Right cardiac atrium (tissue), 5 donors: ENCODE results near the gene RPL18A. TPM values are rescaled to one million over a fixed set of nuclear protein-coding genes. Genes with fewer than 3 reads are reported as not detected.

Source experiments
- ATAC-seq, 2 donors: fragments of 200-7000 bp; cut with Tn5 transposase; one replicate each; pipeline versions ENCODE4 v1.8.0 to v1.9.1; 2020; ENCODE audit warnings: moderate library complexity in 2 of 2, mild to moderate bottlenecking in 1 of 2
- DNase-seq, 3 donors: peaks; one replicate each; pipeline ENCODE4 v3.0.0-alpha.2; 2020
- H3K27ac ChIP-seq: one replicate; pipeline ENCODE4 v1.5.1; 2013; ENCODE audit warnings: mild to moderate bottlenecking, low read length, control low read depth, moderate library complexity
- H3K27me3 ChIP-seq: one replicate; pipeline ENCODE4 v1.6.1; 2013; ENCODE audit not compliant: control insufficient read depth, insufficient read depth
- H3K4me1 ChIP-seq: one replicate; pipeline ENCODE4 v1.6.1; 2013; ENCODE audit warnings: low read length; ENCODE audit not compliant: control insufficient read depth, insufficient read depth
- H3K4me3 ChIP-seq: one replicate; pipeline ENCODE4 v1.5.1; 2013; ENCODE audit warnings: low read length, control low read depth
- H3K9me3 ChIP-seq: one replicate; pipeline ENCODE4 v1.6.1; 2013; ENCODE audit warnings: low read length; ENCODE audit not compliant: control insufficient read depth
- WGBS: extraction: QIAGEN DNeasy Blood & Tissue Kit; methylation state at CpG from one replicate; pipeline ENCODE4 v1.1.7; 2013; 5-methylcytosine and 5-hydroxymethylcytosine counted together
- intact Hi-C, 4 donors: fragments of 100-400 bp; cut with DNase I; formaldehyde crosslinking; loops; one replicate each; pipeline versions ENCODE4 v1.11.0 to v1.14.0; 2022 to 2023
- polyA plus RNA-seq: library from polyadenylated mRNA; stranded (reverse); fragments of 200-250 nt; gene quantifications from one replicate; pipeline ENCODE4 v1.2.3, GENCODE V29; 2013
- total RNA-seq, 4 donors: library from RNA; stranded (reverse); fragmentation: NEBNext Ultra II Directional; extraction: Animal tissue kit (Norgen Biotek cat#: 25700); gene quantifications; one replicate each; pipeline ENCODE4 v1.2.1, GENCODE V29; 2021
- donor health status: healthy with polysubstance abuse.
- donor health status: DM: no; HTN: yes; CAD: no.
- donor health status: DM: no; HTN: no; CAD: no.
- donor health status: DM: no; HTN: yes; CAD: no; lungs with severe emphysema.
- donor health status: DM: yes; HTN: yes; CAD: no.

RPL18A gene
- total and polyA plus RNA-seq, 5 donors: 850 to 1,097 (median 960) TPM

DNA sequence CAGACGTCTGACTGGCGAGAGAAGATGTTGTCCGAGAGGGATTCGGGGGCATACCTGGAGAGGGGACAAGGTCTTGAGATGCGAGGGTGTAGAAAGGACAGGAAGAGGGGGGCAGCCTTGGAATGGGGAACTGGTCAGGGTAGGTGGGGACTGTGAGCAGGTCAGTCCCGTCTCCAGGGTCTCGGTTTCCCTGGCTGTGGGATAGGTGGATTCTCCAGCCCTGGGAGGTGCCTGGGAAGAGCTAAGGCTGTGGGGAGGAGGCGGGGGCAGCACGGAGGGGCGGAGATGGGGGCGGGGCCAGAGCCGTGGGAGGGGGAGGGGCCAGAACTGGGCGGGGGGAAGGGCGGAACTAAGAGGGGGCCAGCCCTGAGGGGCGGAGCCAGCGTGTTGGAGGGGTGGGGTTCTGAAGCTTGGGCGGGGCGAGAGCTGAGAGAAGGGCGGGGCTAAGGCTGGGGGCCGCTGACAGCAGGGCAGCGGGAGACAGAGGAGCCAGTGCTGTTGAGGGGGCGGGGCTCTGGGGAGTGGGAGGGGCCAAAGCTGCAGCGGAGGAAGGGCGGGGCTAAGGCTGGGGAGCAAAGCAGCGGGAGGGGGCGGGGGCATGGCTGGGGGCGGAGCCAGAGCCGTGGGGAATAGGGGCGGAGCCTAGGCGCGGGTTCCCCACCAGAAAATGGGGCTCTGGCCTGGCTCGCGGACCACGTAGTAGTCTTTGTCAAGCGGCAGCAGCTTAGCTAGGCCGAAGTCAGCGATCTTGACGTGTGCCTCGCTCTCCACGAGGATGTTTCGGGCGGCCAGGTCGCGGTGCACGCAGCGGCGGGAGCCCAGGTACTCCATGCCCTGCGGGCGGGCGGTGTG, 28.9 kb upstream of the RPL18A start:
- H3K4me3 ChIP-seq: no peak overlapping the region
- intact Hi-C loops: no loop called here
- ATAC-seq (peak; percentile 63 to 93), DNase-seq (peak; percentile 78 to 87 (median 87))
- 32% methylated on average over 50 of the region's 50 CpGs for WGBS
- no peaks in the 10 kb centered on the region for H3K9me3 ChIP-seq
- no peaks in the 10 kb centered on the region for H3K27me3 ChIP-seq
- no peaks in the 10 kb centered on the region for H3K4me1 ChIP-seq
- H3K27ac ChIP-seq: no peak overlapping the region

DNA sequence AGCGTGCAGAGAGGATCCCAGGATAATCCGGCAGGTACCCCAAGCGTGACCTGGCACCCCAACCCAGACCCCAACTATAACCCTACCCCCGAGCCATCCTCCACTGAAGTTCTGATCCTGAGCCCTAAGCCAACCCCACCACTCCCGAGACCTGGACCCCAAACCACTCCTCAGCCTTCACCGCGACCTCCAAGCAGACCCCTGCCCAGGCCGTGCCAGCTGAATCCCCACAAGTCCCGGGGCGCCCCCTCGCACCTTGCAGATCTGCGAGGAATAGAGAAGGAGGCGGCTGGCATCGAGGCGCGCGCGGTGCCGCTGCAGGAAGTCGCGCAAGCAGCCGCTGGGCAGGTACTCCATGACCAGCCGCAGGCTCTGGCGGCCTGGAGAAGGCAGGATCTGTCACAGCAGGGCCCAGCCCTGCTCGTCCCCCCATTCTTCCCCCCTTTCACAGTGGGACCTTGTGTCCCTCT, 28.3 kb upstream of the RPL18A start:
- intact Hi-C loops: no loop called here
- DNase-seq (no peak), ATAC-seq (no peak)
- Histone ChIP-seq H3K27me3 (no peaks in the 10 kb centered on the region), H3K4me3 (no peak overlapping the region), H3K4me1 (no peaks in the 10 kb centered on the region), H3K9me3 (no peaks in the 10 kb centered on the region), H3K27ac (no peak overlapping the region)
- 51% methylated on average over 25 of the region's 25 CpGs for WGBS

DNA sequence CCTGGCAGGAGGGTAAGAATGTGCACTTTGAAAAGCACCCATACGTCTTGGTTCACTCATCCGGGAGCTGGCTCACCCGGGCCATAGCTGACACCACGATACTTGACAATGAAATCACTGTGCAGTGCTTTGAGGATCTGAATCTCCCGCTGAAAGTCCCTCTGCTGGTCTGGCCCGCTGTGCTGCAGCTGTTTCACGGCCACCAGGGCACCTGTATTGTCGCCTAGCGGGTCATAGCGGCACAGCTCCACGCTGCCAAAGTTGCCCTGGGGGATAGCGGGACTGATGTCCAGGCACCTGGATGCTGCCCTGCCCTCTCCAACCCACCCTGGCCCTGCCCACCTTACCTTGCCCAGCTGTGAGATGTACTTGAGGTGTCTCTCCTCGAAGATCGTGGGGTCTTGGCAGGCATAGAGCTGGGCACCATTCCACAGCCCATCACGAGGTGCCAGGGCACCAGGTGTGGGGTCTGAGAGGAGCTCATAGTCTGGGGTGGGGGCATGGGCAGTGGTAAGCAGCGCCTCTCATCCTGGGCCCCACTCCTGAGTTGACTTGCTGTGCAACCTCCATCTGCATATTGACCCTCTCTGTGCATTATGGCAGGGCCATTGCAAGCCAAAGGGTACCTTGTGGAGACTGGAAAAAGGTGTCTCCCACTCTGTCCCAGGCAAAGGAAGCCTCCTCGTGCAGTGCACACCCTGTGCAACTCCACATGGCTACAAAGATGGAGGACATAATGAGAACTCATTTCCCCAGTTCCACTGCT, 27.1 kb upstream of the RPL18A start:
- no peaks in the 10 kb centered on the region for H3K27me3 ChIP-seq
- no peak overlapping the region for H3K4me3 ChIP-seq
- H3K27ac ChIP-seq: no peak overlapping the region
- DNase-seq: no peak
- intact Hi-C loops: no loop called here
- no peaks in the 10 kb centered on the region for H3K9me3 ChIP-seq
- H3K4me1 ChIP-seq: no peaks in the 10 kb centered on the region
- WGBS: 89% methylated on average over 17 of the region's 17 CpGs
- no peak for ATAC-seq

DNA sequence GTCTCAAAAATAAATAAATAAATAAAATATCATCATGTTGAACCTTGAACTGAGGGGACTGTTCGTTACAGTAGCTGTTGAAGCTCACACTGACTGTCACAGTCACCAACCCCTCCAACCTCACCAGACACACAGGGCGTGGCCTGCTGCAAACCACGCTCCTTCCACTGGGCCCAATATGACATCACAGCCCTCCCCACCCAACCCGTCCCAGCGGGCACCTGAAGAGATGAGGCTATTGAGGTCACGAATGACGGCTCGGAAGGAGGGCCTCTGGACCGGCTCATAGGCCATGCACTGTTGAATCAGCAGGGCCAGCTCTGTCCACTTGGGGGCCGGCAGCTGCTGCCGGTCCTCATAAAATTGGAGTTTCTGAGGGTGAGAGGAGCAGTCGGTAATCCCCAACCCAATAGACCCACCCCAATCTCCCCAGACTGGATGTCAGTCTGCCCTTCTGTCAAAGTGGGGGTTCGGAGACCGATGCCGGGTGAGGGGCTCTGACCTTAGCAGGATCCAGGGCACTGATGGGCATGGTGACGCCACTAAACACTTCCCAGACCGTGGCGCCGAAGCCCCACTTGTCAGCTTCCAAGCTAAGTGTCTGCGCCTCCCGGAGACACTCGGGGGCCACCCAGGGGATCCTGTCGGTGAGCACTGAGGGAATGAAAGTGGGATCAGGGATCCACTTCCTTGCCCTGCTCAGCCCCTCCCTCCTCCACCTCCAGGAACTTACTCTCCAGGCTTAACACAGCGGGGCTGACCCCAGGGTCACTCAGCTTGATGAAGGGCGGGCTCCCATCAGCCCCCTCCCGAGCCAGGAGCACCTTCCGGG, 25.1 kb upstream of the RPL18A start:
- intact Hi-C loops: no loop called here
- Histone ChIP-seq H3K27ac (no peak overlapping the region), H3K9me3 (no peaks in the 10 kb centered on the region), H3K4me1 (no peaks in the 10 kb centered on the region), H3K27me3 (no peaks in the 10 kb centered on the region), H3K4me3 (no peak overlapping the region)
- no peak for DNase-seq
- 81% methylated on average over 27 of the region's 27 CpGs for WGBS
- no peak for ATAC-seq

DNA sequence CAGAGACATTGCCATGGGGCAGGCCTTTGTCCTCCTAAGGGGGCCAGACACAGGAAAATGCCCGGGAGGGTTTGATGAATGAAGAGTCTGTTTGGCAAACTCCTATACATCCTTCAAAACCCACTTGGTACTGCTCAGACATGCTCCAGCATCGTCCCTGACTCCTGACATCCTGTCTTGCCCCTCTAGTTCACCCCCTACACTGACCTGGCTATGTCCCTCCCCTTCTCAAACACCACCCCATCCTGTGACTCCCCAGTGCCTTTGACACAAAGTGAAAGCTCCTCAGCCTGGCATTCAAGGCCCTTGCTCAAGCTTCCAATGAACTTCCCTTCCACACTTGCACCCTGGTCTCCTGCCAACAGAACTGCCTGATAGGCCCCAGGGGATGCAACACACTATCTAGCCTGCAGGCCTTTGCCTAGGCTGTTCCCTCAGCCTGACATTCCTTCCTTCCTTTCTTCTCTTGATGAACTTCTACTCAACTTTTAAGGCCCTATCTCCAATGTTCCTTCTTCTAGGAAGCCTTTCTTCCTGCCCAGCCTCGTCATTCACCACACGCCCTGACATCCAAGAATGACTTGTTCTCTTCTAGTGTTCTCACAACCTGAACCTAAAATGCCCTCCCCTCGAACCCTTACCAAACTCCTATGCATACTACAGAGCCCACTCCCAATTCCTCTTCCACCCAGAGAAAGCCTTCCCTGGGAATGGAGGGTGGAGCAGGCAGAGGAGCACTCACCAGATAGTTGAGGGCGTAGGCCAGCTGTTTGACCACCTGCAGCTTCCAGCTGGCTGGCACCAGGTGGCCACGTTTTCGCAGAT, 24.3 kb upstream of the RPL18A start:
- no peak for ATAC-seq
- H3K27me3 ChIP-seq: no peaks in the 10 kb centered on the region
- H3K4me3 ChIP-seq: no peak overlapping the region
- H3K4me1 ChIP-seq: no peaks in the 10 kb centered on the region
- H3K9me3 ChIP-seq: no peaks in the 10 kb centered on the region
- intact Hi-C loops: no loop called here
- no peak overlapping the region for H3K27ac ChIP-seq
- no peak for DNase-seq
- 78% methylated on average over 8 of the region's 8 CpGs for WGBS

DNA sequence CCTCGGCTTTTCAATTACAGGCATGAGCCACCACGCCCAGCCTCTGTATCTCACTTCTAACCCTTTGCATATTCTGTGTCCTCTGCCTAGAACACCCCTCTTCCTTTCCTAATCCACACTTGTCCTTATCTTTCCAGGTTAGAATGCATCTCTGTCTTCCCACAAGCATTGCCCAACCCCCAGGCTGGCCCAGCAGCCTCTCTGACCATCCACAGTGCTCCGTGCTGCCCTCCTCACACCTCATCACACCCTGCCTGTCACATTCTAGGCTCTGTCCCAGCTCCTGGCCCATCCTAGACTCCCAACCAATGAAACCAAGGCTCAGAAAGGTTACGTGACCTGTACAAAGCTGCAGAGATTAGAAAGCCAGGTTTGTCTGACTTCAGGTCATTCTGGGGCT, 23.2 kb upstream of the RPL18A start:
- ATAC-seq (no peak), DNase-seq (no peak)
- H3K27ac ChIP-seq: no peak overlapping the region
- H3K27me3 ChIP-seq: no peaks in the 10 kb centered on the region
- peaks cover 1% of the 10 kb centered on the region for H3K4me1 ChIP-seq
- H3K9me3 ChIP-seq: no peaks in the 10 kb centered on the region
- intact Hi-C loops: no loop called here
- 68% methylated on average over 4 of the region's 4 CpGs for WGBS
- no peak overlapping the region for H3K4me3 ChIP-seq

DNA sequence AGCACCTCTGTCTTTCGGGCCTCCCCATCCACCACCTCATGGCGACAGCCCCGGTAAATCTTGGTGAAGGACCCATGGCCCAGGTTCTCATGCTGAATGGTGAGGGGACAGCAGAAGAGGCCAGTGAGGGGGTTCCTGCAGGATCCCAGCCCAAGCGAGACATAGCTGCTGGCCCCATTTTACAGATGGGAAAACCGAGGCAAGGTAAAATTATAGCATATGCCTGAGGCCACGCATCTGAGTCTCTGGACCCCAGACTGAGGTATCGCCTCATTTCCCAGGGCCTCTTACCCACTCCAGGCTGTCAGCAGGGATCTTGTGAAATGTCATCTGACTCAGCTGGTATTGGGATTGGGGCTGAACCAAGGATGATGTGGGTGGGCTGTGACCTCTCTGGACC, 21.7 kb upstream of the RPL18A start:
- intact Hi-C loops: no loop called here
- 93% methylated on average over 7 of the region's 7 CpGs for WGBS
- H3K4me1 ChIP-seq: peaks cover 2% of the 10 kb centered on the region
- ATAC-seq: no peak
- H3K9me3 ChIP-seq: no peaks in the 10 kb centered on the region
- H3K4me3 ChIP-seq: no peak overlapping the region
- no peak overlapping the region for H3K27ac ChIP-seq
- H3K27me3 ChIP-seq: no peaks in the 10 kb centered on the region
- no peak for DNase-seq

DNA sequence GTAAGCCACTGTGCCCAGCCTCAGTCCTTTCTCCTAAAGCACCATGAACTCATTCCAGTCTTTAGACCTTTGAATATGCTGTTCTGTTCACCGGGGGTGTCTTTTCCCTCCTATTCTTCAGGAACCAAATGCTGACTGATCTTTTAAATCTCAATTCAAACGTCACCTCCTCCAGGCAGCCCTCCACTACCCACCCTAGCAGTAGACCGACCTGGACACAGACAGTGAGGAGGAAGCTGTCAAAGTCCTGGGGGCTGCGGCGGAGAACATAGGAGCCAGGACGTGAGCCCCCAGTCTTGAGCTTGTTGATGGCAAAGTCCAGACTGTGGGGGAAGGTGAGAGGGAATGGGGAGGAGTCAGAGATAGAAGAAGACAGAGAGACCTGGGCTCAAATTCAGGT, 19.7 kb upstream of the RPL18A start:
- H3K27me3 ChIP-seq: no peaks in the 10 kb centered on the region
- H3K9me3 ChIP-seq: no peaks in the 10 kb centered on the region
- ATAC-seq: no peak
- no peak for DNase-seq
- intact Hi-C loops: no loop called here
- WGBS: 82% methylated on average over 6 of the region's 6 CpGs
- no peak overlapping the region for H3K4me3 ChIP-seq
- H3K4me1 ChIP-seq: peaks cover 2% of the 10 kb centered on the region
- no peak overlapping the region for H3K27ac ChIP-seq

DNA sequence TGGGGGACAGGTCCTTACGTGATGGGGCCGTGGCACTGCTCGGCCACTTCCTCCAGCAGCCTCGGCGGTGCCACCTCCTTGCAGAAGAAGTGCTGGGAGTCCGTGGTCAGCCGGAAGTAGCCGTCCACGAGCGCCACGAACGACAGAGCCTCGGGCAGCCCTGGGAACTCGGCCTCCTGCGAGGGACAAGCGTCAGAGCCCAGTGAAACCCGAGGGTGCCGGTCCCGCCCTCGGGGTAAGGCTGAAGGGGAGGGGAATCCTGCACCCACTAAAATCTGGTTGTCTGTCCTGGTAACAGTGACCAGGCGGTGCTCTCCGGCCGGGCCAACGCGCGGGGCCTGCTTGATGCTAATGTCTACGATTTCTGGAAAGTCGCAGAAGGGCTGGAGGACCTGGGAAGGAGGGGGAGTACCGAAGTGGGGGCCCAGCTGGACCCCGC, 18.3 kb upstream of the RPL18A start:
- Histone ChIP-seq H3K9me3 (no peaks in the 10 kb centered on the region), H3K4me1 (peaks cover 2% of the 10 kb centered on the region), H3K4me3 (peak overlapping the region; percentile 24), H3K27ac (no peak overlapping the region), H3K27me3 (no peaks in the 10 kb centered on the region)
- 36% methylated on average over 30 of the region's 30 CpGs for WGBS
- intact Hi-C loops: no loop called here
- ATAC-seq: peak; percentile 27 to 32
- DNase-seq: peak in 1 of 3 donors; percentile 75
